Measurements from ENCODE around the gene SDHAF3.

The SDHAF3 gene

DNA sequence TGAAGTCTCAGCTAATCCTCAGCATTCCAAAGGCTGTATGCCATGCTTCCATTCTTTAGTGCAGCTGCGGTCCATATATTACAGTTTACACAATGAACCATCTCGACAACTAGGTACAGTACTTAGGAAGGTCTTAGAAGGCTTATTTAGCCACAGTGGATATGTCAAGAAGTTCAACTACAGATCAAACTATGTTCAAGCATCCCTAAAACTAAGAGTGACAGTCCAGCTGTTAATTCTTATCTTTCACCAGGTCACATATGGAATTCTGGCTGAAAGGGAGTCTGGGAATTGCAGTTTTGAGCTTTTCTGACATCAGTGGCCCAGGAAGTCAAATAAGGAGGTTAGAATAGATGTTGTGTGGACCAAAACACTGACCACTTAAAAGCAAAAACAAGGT lies 106.8 kb downstream of the SDHAF3 start:
- DNase-seq = no peak

- no peak for DNase-seq
These were observed 109.0 kb downstream of the SDHAF3 start for GRCh38 chr7:97226541-97226940.

All from RPMI8226 (cell line).